Pancreas (tissue), 10 donors: ENCODE data around the gene MYT1. TPM values are rescaled to one million over a fixed set of nuclear protein-coding genes. Genes with fewer than 3 reads are reported as not detected.

Experiments used
- ATAC-seq, 4 donors: fragments of 200-7000 bp; cut with Tn5 transposase; one replicate each; pipeline versions ENCODE4 v1.8.0 to v1.9.1; 2020; ENCODE audit warnings: mild to moderate bottlenecking in 4 of 4, moderate library complexity in 4 of 4
- DNase-seq, 6 donors: peaks; one replicate each; pipeline ENCODE4 v3.0.0-alpha.2; 2020
- FAIRE-seq: peaks from 2 replicates; lab custom pipeline; 2012; peaks lifted over from hg19 to GRCh38; lab: Jason Lieb, UNC
- H3K27ac ChIP-seq, 4 donors: fragments of 200-600 bp; sonication (generic); 1 replicate in 3 of 4; 2 replicates in 1 of 4; pipeline versions ENCODE4 v1.5.0 to v1.8.0; 2020
- H3K27me3 ChIP-seq, 4 donors: fragments of 200-600 bp; one replicate each; pipeline ENCODE4 v1.8.0; 2021
- H3K36me3 ChIP-seq, 3 donors: fragments of 200-600 bp; sonication (generic) in 1 of 3; one replicate each; pipeline versions ENCODE4 v1.5.0 to v1.8.0; 2020 to 2021
- H3K4me1 ChIP-seq, 3 donors: fragments of 200-600 bp; one replicate each; pipeline ENCODE4 v1.8.0; 2021
- H3K4me3 ChIP-seq, 4 donors: fragments of 200-600 bp; sonication (generic) in 2 of 4; one replicate each; pipeline versions ENCODE4 v1.5.0 to v1.8.0; 2020 to 2021
- H3K9me3 ChIP-seq, 4 donors: fragments of 200-600 bp; one replicate each; pipeline ENCODE4 v1.8.0; 2021
- WGBS, 2 donors: extraction: QIAGEN DNeasy Blood & Tissue Kit; methylation state at CpG; one replicate each; pipeline ENCODE4 v1.1.7; 2013; 5-methylcytosine and 5-hydroxymethylcytosine counted together
- intact Hi-C, 3 donors: fragments of 100-400 bp; cut with DNase I; formaldehyde crosslinking; loops; one replicate each; pipeline versions ENCODE4 v1.11.1 to v1.14.2; 2022
- polyA plus RNA-seq, 2 donors: library from polyadenylated mRNA; stranded (reverse); fragments of 200-250 nt; gene quantifications; one replicate each; pipeline ENCODE4 v1.2.3, GENCODE V29; 2013
- total RNA-seq, 6 donors: library from RNA; stranded (reverse); fragmentation: NEBNext Ultra II Directional in 4 of 6; extraction: Animal tissue kit (Norgen Biotek cat#: 25700) in 4 of 6; gene quantifications; one replicate each; pipeline versions ENCODE4 v1.2.1 to v1.2.4, GENCODE V29; 2021 to 2023
- TF ChIP-seq, protein P1 (sequence below), 4 donors: fragments of 200-600 bp; sonication (generic) in 3 of 4; IDR thresholded peaks; one replicate each; pipeline versions ENCODE4 v1.5.0 to v1.8.0; 2021; ENCODE audit warnings: antibody characterized with exemption in 4 of 4
- donor health status: healthy with polysubstance abuse.
- donor health status: DM: no; HTN: no; CAD: no; lungs with moderate emphysema.
- donor health status: DM: no; HTN: no; CAD: no.
- donor health status: control.
- donor health status: control.
- donor health status: Bipolar disorder and iron deficiency.
- donor health status: DM: yes; HTN: yes; CAD: no.
- donor health status: DM: no; HTN: no; CAD: no.
- donor health status: DM: no; HTN: no; CAD: no.
- donor health status: DM: yes; HTN: yes; CAD: no.

Gene MYT1
- total and polyA plus RNA-seq, 8 donors: 0.13 to 5.1 (median 0.52) TPM

DNA sequence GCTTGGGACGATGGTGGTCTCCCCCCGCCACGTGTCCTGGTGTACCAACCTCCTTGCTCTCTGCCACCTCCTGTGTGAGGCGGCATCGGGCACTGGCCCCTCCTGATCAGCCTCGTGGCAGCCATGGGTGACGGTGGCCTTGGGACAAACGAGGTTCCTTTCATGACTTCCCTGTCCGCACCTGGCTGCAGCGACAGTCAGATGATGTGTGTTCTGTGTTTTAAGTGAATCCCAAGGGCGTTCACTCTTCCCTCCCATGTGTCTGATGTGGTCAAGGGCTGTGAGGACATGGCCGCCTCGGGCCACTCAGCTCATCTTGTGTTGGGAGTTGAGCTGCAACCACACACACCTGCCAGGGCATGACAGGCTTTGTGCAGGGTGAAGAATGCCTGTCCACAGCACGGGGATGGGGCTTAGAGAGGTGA is 60.9 kb downstream of the MYT1 start:
- no peaks in the 10 kb centered on the region for H3K4me1 ChIP-seq
- H3K27me3 ChIP-seq: no peaks in the 10 kb centered on the region
- intact Hi-C loops: no loop called here
- no peak for FAIRE-seq
- no peaks in the 10 kb centered on the region for H3K9me3 ChIP-seq
- TF ChIP-seq, protein P1, sequence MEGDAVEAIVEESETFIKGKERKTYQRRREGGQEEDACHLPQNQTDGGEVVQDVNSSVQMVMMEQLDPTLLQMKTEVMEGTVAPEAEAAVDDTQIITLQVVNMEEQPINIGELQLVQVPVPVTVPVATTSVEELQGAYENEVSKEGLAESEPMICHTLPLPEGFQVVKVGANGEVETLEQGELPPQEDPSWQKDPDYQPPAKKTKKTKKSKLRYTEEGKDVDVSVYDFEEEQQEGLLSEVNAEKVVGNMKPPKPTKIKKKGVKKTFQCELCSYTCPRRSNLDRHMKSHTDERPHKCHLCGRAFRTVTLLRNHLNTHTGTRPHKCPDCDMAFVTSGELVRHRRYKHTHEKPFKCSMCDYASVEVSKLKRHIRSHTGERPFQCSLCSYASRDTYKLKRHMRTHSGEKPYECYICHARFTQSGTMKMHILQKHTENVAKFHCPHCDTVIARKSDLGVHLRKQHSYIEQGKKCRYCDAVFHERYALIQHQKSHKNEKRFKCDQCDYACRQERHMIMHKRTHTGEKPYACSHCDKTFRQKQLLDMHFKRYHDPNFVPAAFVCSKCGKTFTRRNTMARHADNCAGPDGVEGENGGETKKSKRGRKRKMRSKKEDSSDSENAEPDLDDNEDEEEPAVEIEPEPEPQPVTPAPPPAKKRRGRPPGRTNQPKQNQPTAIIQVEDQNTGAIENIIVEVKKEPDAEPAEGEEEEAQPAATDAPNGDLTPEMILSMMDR (IDR thresholded peaks at IDR 0.05): no peak
- H3K27ac ChIP-seq: no peak overlapping the region
- peak in 1 of 6 donors; percentile 33 for DNase-seq
- WGBS, 2 donors: 61 to 63% methylated on average over 14 of the region's 14 CpGs
- ATAC-seq: no peak
- H3K36me3 ChIP-seq: no peaks in the 10 kb centered on the region
- H3K4me3 ChIP-seq: no peak overlapping the region

DNA sequence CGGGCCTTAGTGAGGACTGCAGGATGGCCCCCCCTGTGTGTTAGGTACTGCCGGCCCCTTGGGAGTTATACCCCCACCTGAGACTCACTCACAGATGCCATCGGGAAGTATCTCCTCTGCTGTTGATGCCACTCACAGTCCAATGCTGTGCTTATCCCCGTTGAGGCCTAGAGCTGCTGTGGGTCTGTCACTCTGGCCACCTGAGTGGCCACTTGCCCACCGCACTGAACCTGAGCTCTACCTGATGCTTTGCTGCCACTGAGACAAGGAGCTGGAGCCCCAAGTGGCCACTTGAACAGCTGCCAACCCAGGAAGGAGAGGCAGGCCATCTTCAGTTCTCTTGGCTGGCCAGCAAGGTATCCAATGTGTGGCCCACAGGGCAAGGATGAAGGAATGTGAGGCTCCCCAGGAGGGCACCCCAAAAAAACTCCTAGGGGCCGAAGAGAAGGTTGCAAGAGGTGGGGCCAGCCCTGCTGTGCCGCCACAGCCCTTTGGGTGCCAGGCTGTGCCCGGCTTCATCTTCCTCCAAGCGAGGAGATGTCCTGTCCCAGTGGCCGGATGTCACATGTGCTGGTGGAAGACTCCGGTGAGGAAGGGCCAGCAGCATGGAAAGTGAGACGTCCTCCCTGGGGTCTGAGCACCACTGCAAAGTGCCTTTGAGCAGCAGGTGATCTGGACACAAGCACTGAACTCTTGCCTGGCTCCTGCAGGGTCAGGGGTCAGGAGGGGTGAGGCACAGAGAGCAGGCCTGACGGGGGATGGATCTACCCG is 61.8 kb downstream of the MYT1 start:
- no peak for FAIRE-seq
- Histone ChIP-seq H3K4me1 (no peaks in the 10 kb centered on the region), H3K4me3 (no peak overlapping the region), H3K27ac (no peak overlapping the region), H3K27me3 (no peaks in the 10 kb centered on the region), H3K36me3 (no peaks in the 10 kb centered on the region), H3K9me3 (no peaks in the 10 kb centered on the region)
- peak in 2 of 6 donors; percentile 23 to 29 for DNase-seq
- 75 to 84% methylated on average over 14 of the region's 14 CpGs for WGBS, 2 donors
- TF ChIP-seq, protein P1 (IDR thresholded peaks at IDR 0.05): no peak
- ATAC-seq: no peak
- intact Hi-C loops: no loop called here

DNA sequence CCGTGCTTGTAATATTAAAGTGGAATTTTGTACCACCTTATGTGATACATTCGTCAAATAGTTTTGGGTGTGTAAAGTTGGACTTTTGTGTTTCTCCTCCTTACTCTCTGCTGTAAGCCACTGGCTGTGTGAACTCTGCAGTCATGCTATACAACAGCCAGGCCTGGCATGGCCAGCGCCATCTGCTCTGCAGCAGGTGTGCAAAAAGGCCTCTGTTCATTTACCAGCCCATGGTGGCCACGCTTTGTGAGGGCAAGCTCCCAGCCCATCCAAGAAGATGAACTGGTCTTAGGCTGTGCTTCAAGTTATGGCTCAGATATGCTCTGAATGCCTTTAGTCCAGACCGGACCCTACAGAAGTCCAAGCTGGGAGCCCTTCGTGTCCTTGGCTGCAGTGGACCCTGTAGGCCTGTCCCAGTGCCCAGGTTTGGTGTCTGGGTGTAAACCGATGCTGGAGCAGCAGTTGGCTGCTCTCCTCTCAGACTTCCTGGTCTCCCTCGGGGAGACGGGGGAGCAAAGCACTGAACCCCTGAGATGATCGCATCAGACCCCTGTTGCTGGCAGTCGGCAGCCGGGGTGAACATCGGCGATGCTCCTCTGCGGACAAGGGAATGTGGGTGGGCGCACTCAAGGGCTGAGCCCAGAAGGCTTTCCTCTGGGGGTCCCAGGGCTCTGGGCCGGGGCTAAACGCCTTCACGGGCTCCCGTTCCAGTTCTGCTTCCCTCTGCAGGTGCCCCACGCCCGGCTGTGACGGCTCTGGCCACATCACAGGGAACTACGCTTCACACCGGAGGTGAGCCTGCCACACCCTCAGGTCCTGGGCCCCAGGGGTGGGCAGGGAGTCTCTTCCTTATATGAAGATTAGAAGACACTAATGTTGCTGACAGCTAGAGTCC is 62.7 kb downstream of the MYT1 start:
- intact Hi-C loops: no loop called here
- no peak for FAIRE-seq
- Histone ChIP-seq H3K27ac (no peak overlapping the region), H3K4me3 (no peak overlapping the region), H3K36me3 (no peaks in the 10 kb centered on the region), H3K9me3 (no peaks in the 10 kb centered on the region), H3K4me1 (no peaks in the 10 kb centered on the region), H3K27me3 (no peaks in the 10 kb centered on the region)
- no peak for ATAC-seq
- 75 to 89% methylated on average over 25 of the region's 25 CpGs for WGBS, 2 donors
- peak in 2 of 6 donors; percentile 12 to 47 for DNase-seq
- TF ChIP-seq, protein P1 (IDR thresholded peaks at IDR 0.05): no peak

DNA sequence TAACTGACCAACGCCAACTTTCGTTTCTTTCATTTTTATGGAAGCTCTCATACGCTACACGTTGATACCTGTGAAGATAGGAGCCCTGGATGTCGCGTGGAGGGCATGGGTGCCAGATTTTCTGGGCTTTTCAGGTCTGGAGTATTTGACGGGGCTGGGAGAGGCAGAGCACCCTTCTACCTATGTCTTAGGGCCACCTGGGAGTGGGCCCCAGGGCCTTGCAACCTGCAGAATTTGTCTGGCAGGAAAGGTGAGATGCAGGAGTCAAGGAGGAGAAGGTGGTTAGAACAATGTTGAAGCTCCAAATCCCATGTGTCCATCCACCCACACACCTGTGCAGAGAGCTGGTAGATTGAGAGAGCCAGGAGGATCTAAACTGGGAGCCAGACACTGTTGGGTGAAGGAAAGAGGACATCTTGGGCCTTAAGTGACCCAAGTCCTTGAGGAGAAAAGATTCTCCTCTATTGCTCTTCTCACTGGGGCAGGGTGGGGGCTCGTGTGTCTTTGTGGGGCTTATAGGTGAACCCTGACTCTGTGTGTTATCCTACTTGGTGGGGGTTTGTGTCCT is 63.9 kb downstream of the MYT1 start:
- intact Hi-C loops: no loop called here
- DNase-seq: no peak
- WGBS, 2 donors: 72 to 85% methylated on average over 8 of the region's 8 CpGs

More for the DNA sequence above, 63.9 kb downstream of the MYT1 start:
- Histone ChIP-seq H3K9me3 (no peaks in the 10 kb centered on the region), H3K36me3 (no peaks in the 10 kb centered on the region), H3K27me3 (no peaks in the 10 kb centered on the region), H3K27ac (no peak overlapping the region), H3K4me1 (no peaks in the 10 kb centered on the region), H3K4me3 (no peak overlapping the region)
- no peak for FAIRE-seq
- no peak for ATAC-seq
- TF ChIP-seq, protein P1 (IDR thresholded peaks at IDR 0.05): no peak
